ENCODE results near the gene SHC1.
A peak's percentile ranks its signal among the peaks of the same experiment; 100 is the strongest.
"Not testable (repeated sequence)": the region's sequence is repeated elsewhere in the genome, so short reads cannot be mapped to it uniquely, and the experiment has no call there.

Gene SHC1

DNA sequence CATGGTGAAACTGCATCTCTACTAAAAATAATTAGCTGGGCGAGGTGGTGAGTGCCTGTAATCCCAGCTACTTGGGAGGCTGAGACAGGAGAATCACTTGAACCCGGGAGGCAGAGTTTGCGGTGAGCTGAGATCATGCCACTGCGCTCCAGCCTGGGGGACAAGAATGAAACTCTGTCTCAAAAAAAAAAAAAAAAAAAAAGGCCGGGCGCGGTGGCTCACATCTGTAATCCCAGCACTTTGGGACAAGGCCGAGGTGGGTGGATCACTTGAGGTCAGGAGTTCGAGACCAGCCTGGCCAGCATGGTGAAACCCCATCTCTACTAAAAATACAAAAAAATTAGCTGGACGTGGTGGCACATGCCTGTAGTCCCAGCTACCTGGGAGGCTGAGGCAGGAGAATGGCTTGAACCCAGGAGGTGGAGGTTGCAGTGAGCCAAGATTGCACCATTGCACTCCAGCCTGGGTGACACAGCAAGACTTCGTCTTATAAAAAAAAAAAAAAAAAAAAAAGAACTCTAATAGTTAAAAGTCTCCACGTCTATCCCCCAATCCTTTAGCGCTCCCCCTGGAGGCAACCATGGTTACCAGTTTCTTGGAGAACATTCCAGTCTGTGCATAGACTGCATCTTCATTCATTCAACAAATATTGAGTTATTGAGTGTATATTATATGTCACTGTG lies 24.9 kb upstream of the SHC1 start:
- DNase-seq (ENCODE audit: low spot score), result not testable (repeated sequence)

GRCh38 chr1:154994591-154994990 lies 24.0 kb upstream of the SHC1 start:
- no peak for DNase-seq (ENCODE audit: low spot score)

- no peak for DNase-seq (ENCODE audit: low spot score)
Measured at GRCh38 chr1:154994269-154994587, 23.7 kb upstream of the SHC1 start.

GRCh38 chr1:154993572-154994268 lies 23.2 kb upstream of the SHC1 start, which contains the start of gene LENEP:
Gene LENEP, plus strand, starts transcription at chr1:154993586. Its CDS starts 22 bp downstream, at chr1:154993608.
- no peak for DNase-seq (ENCODE audit: low spot score)

DNA sequence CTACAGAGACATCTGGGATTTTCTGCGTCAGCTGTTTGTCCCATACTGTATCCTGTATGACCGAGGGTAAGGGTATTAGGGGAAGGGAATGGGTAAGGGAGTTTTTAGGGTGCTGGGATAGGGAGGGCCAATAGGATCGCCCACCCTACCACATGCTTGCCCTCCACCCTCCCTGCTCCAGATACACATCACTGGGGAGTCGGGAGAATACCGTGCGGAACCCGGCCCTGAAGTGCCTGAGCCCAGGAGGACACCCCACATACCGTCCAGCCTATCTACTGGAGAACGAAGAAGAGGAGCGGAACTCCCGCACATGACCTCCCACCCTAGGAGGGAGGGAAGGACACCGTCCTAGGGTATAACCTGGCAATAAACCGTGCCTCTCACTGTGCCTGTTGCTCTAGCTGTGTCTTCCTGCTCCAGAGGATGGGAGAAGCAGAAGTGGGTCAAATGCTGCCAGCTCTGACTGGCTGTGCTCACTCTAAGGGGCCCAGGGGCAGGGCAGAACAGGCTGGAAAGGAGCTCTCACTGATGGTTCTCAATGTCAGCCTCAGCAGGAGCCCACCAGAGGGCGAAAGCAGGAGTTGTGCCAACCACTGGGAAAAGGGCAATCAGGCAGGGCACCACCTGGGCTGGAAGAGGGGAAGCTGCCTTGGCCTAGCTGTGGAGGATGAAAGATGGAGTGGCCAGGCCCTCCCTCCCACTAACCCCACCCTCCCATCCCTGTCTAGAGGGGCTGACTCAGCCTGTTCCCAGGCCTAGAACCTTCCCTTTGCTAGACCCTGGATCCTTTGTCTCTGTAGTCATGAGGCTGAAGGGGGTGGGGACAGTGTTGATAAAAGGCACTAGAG lies 22.4 kb upstream of the SHC1 start:
- no peak for DNase-seq (ENCODE audit: low spot score)

DNA sequence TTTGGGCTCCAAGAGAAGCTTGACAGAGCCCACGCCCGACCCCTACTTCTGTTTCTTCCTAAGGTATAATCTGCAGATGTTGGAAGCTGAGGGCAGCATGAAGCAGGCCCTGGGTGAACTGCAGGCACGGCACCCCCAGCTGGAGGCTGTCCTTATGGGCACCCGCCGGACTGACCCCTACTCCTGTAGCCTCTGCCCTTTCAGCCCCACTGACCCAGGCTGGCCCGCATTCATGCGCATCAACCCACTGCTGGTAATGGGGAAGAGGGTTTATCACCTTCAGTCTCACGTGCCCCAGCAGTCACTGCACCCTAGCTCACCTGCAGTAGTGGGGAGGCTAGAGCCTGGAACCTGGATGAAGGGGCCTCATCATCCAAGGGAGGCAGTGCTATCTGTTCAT lies 19.7 kb upstream of the SHC1 start:
- no peak for DNase-seq (ENCODE audit: low spot score)

GRCh38 chr1:154989195-154989860 lies 18.8 kb upstream of the SHC1 start:
- DNase-seq (ENCODE audit: low spot score), result no peak

- DNase-seq (ENCODE audit: low spot score), result no peak
Measured at GRCh38 chr1:154988058-154988954, 17.8 kb upstream of the SHC1 start.

- no peak for DNase-seq (ENCODE audit: low spot score)
Measured at GRCh38 chr1:154987326-154987725, 16.8 kb upstream of the SHC1 start.

GRCh38 chr1:154986736-154987135 lies 16.2 kb upstream of the SHC1 start:
- DNase-seq (ENCODE audit: low spot score), result not testable (repeated sequence)

DNA sequence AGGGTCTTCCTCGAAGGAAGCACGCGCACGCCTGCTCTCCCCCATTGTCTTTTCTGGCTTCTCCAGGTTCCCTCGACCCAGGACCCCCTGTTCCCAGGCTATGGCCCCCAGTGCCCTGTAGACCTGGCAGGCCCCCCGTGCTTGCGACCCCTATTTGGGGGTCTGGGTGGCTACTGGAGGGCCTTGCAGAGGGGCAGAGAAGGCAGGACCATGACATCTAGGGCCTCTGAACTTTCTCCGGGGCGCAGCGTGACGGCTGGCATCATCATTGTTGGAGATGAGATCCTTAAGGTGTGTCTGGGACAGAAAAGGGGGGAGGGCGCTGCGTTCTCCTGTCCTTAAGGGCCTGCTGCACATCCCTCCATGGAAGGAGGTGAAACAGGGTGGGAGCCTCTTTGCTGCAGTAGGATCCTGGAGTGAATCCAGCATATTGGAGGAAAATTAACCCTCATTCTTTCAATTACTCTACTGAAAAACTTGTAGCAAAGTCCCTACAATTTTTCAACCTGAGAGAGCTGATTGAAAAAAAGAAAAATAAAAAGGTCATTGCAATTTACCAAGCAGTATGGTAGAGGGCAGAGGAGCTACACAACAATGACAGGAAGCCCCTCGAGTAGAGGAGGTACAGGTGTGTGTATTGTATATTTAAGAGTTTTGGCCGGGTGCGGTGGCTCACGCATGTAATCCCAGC lies 13.4 kb upstream of the SHC1 start:
- no peak for DNase-seq (ENCODE audit: low spot score)

- peak; percentile 92 for DNase-seq (ENCODE audit: low spot score)
Measured at GRCh38 chr1:154982897-154983648, 12.5 kb upstream of the SHC1 start, which contains the start of gene FLAD1. Gene FLAD1, plus strand, starts transcription at chr1:154983344. Its CDS starts 351 bp downstream, at chr1:154983695.

DNA sequence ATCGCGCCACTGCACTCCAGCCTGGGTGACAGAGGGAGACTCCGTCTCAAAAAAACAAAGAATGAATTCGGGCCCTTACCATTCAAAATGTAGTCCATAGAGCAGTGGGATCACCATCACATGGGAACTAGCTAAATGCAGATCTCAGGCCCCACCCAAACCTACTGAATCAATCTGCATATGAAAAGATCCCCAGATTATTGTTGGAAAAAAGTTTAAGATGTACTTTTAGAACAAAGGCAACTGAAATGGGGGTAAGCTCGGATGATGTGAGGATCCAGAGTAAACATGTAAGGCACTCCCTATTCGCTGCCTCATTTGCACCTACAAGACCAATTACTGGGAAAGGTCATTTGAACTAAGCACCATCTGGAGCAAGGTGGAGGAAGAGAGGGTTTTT lies 11.8 kb upstream of the SHC1 start:
- DNase-seq (ENCODE audit: low spot score), result no peak

DNA sequence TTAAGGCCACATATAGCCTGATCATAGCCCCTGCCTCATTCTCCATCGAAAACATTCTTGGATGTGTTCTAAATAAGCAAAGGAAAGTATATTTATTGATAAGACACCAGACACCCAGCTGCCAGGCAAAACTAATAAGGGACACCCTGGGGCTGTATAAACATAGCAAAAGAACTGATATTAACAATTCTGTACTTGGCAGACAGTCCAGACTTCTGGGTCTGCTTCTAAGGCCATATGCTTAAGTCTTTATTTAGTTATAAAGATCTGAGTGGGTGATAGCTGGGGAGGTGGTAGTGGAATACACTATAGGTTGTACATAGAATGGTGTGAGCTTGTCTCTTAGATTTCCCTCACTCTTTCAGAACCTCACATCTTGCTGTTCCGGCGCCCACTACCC lies 7.8 kb upstream of the SHC1 start:
- DNase-seq (ENCODE audit: low spot score), result no peak

GRCh38 chr1:154977762-154978161 lies 7.2 kb upstream of the SHC1 start:
- DNase-seq (ENCODE audit: low spot score), result not testable (repeated sequence)

DNA sequence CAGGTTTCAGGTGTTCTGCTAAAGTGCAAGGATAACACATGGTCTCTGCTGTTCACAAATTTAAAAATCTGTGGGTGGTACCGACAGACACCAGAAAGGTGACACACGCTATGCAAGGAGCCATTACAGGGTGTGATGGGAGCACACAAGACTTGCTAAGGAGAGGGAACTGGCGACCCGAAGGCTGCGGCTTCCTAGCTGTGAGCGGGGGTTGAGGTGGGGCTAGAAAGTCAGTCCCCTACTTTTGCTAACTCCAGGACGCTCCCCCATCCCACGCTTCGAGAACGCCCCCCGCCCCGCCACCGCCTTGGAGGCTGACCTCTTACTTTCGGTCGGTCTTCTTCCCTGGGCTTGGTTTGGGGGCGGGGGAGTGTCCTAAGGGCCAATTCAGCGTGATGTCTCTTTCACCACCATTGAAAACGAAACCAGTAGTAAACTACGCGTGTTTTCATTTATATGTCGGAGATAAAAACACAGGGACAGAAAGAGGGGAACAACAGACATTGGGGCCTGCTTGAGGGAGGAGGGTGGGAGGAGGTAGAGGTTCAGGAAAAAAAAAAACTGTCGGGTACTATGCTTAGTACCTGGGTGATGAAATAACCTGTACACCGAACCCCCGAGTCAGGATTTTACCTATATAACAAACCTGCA lies 5.0 kb upstream of the SHC1 start:
- peak; percentile 81 for DNase-seq (ENCODE audit: low spot score)

DNA sequence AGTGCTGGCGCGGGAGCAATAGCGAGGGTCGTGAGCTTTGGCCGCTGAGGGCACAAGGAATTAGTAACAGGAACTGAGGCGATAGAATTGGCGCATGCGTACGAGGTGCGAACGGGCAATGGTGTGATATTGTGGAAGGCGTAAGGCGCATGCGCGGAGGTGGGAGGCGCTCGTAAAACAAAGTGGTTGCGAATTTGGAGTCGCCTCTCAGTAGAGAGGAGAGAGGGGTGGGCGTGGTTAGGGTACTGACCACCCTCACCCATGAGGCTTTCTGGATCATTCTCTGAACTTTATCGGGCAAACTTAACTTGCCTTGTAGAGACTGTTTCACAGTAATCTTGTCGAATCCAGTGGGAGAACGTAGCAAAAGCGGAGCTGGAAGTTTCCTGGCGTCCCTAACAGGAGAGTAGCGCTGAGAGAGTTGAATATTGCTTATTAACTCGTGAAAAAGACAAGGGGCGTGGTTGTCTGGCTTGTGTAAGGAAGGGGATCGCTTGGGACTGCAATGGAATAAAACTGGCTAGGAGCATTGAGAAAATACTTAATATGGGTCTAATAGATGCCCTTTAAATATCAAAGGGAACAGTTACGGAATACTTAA lies 4.4 kb upstream of the SHC1 start:
- no peak for DNase-seq (ENCODE audit: low spot score)

- peak; percentile 99 for DNase-seq (ENCODE audit: low spot score)
Measured at GRCh38 chr1:154974102-154974807, 3.7 kb upstream of the SHC1 start, which contains the start of gene CKS1B. Gene CKS1B, plus strand, starts transcription at chr1:154974681. Its CDS starts 65 bp downstream, at chr1:154974746.

Data from left forelimb (tissue), 1 donor.